GM12878 (cell line): ENCODE data around the gene SPATA20. TPM values are rescaled to one million over a fixed set of nuclear protein-coding genes. Genes with fewer than 3 reads are reported as not detected.

Experiments used
- ATAC-seq: fragments of 200-7000 bp; cut with Tn5 transposase; 3 replicates; pipeline ENCODE4 v1.9.1; 2020; ENCODE audit warnings: mild to moderate bottlenecking, moderate library complexity
- BruUV-seq: library from RNA; stranded (reverse); fragments of 400-500 nt; replicated peaks from 2 replicates; lab custom pipeline; 2021; lab: Mats Ljungman, UMichigan
- CTCF ChIA-PET: fragments of 300-600 bp; sonication (Branson Sonifier 250); formaldehyde crosslinking; extraction: SDS; loops from one replicate; lab custom pipeline; 2021; ENCODE audit warnings: inconsistent platforms; lab: Yijun Ruan, JAX
- POLR2A ChIA-PET: fragments of 350-600 bp; formaldehyde crosslinking; extraction: SDS; loops from one replicate; lab custom pipeline; 2021; ENCODE audit warnings: inconsistent platforms; lab: Charles Lee
- RAD21 ChIA-PET: fragments of 300-600 bp; sonication (Branson Sonifier 250); formaldehyde crosslinking; loops from one replicate; lab custom pipeline; 2023; ENCODE audit warnings: antibody characterized with exemption; ENCODE audit not compliant: unreplicated experiment; lab: Charles Lee
- SMC1A ChIA-PET: fragments of 300-600 bp; sonication (Branson Sonifier 250); formaldehyde crosslinking; loops from one replicate; lab custom pipeline; 2023; ENCODE audit not compliant: unreplicated experiment, uncharacterized antibody; lab: Charles Lee
- DNase-seq: peaks from one replicate; pipeline ENCODE4 v3.0.0-alpha.2; 2011; ENCODE audit warnings: low read depth, low spot score
- FAIRE-seq: peaks from 3 replicates; lab custom pipeline; 2011; peaks lifted over from hg19 to GRCh38; lab: Jason Lieb, UNC
- H2AFZ ChIP-seq: 2 replicates; pipeline ENCODE4 v1.6.0; 2011; ENCODE audit warnings: low read depth, low read length, control low read depth; ENCODE audit not compliant: control insufficient read depth
- H3K27ac ChIP-seq: 2 replicates; pipeline ENCODE4 v1.5.1; 2011; ENCODE audit warnings: control low read depth; ENCODE audit not compliant: control insufficient read depth, insufficient read depth
- H3K27me3 ChIP-seq, 2 experiments: replicated peaks in 1 of 2; 2 replicates each; pipeline versions ENCODE4 v1.6.0 to v1.6.1; 2011; ENCODE audit warnings: low read length in 1 of 2; ENCODE audit not compliant: control insufficient read depth in 2 of 2, insufficient read depth in 2 of 2
- H3K36me3 ChIP-seq, 2 experiments: 2 replicates each; pipeline ENCODE4 v1.5.1; 2011; ENCODE audit warnings: low read length in 1 of 2; ENCODE audit not compliant: control insufficient read depth in 2 of 2, insufficient read depth in 2 of 2
- H3K4me1 ChIP-seq: 2 replicates; pipeline ENCODE4 v1.6.1; 2011; ENCODE audit warnings: mild to moderate bottlenecking, low read length, moderate library complexity, mixed read lengths; ENCODE audit not compliant: control insufficient read depth, insufficient read depth
- H3K4me2 ChIP-seq: 2 replicates; pipeline ENCODE4 v1.6.0; 2011; ENCODE audit warnings: control low read depth; ENCODE audit not compliant: control insufficient read depth, insufficient read depth
- H3K4me3 ChIP-seq: fragments of 200-600 bp; sonication (generic); 2 replicates; pipeline ENCODE4 v1.5.1; 2016
- H3K79me2 ChIP-seq: 2 replicates; pipeline ENCODE4 v1.6.0; 2011; ENCODE audit warnings: low read length; ENCODE audit not compliant: control insufficient read depth, insufficient read depth
- H3K9ac ChIP-seq: 2 replicates; pipeline ENCODE4 v1.8.0; 2011; ENCODE audit warnings: low read length, control low read depth, mixed read lengths; ENCODE audit not compliant: control insufficient read depth, insufficient read depth
- H3K9me3 ChIP-seq: replicated peaks from 3 replicates; pipeline ENCODE4 v1.5.1; 2011; ENCODE audit warnings: mild to moderate bottlenecking, low read length; ENCODE audit not compliant: control insufficient read depth, insufficient read depth
- H4K20me1 ChIP-seq: 2 replicates; pipeline ENCODE4 v1.6.0; 2011; ENCODE audit not compliant: control insufficient read depth, insufficient read depth
- ATF7 ChIP-seq: fragments of 450-650 bp; IDR thresholded peaks from 2 replicates; pipeline ENCODE4 v1.6.1; 2016; ENCODE audit warnings: low read depth, mild to moderate bottlenecking
- CBX5 ChIP-seq: sonication (generic); IDR thresholded peaks from 2 replicates; pipeline ENCODE4 v1.6.1; 2016; ENCODE audit warnings: low read depth, moderate library complexity, mild to moderate bottlenecking, inconsistent platforms
- CREB1 ChIP-seq: IDR thresholded peaks from 2 replicates; pipeline ENCODE4 v1.6.1; 2012; ENCODE audit warnings: low read depth, mild to moderate bottlenecking, inconsistent platforms
- E4F1 ChIP-seq: fragments of 450-650 bp; IDR thresholded peaks from 2 replicates; pipeline ENCODE4 v1.6.1; 2018; ENCODE audit warnings: borderline replicate concordance, mild to moderate bottlenecking; ENCODE audit not compliant: partially characterized antibody
- ELK1 ChIP-seq: IDR thresholded peaks from 2 replicates; pipeline ENCODE4 v1.6.1; 2012; ENCODE audit warnings: low read depth, low read length, improper control_type of control experiment
- HCFC1 ChIP-seq: fragments of 150-350 bp; IDR thresholded peaks from 2 replicates; pipeline ENCODE4 v1.6.1; 2014; ENCODE audit warnings: low read length
- NR2C1 ChIP-seq: fragments of 450-650 bp; IDR thresholded peaks from 2 replicates; pipeline ENCODE4 v1.6.1; 2017; ENCODE audit warnings: antibody characterized with exemption, mild to moderate bottlenecking, moderate library complexity
- PKNOX1 ChIP-seq: fragments of 450-650 bp; IDR thresholded peaks from 2 replicates; pipeline ENCODE4 v1.6.1; 2016; ENCODE audit warnings: mild to moderate bottlenecking
- TCF3 ChIP-seq: IDR thresholded peaks from 2 replicates; pipeline ENCODE4 v1.6.1; 2012; ENCODE audit warnings: low read depth, mild to moderate bottlenecking, low read length, borderline replicate concordance; ENCODE audit not compliant: insufficient read depth
- ZNF274 ChIP-seq: IDR thresholded peaks from one replicate; pipeline ENCODE4 v1.8.0; 2011; ENCODE audit not compliant: insufficient read length, insufficient read depth
- WGBS: methylation state at CpG from one replicate; pipeline ENCODE4 v1.1.6; 2016; ENCODE audit warnings: low lambda C conversion rate; ENCODE audit not compliant: insufficient replicate concordance, insufficient coverage; ENCODE audit errors: missing lambda C conversion rate; 5-methylcytosine and 5-hydroxymethylcytosine counted together
- in situ Hi-C: fragments of 300-500 bp; cut with MboI; formaldehyde crosslinking; loops from 9 replicates; pipeline ENCODE4 v1.14.3; 2018; ENCODE audit warnings: mixed read lengths
- intact Hi-C: fragments of 100-400 bp; cut with micrococcal nuclease; formaldehyde crosslinking; loops from one replicate; pipeline ENCODE4 v1.14.2; 2022; ENCODE audit not compliant: unreplicated experiment
- polyA plus RNA-seq, 11 experiments: library from polyadenylated mRNA; depleted of rRNA in 4 of 11; unstranded in 6 of 11; stranded (reverse) in 5 of 11; fragments of >200 nt; fragmentation: Nextera tagmentation in 4 of 11; fragmentation: Illumina TruSeq in 1 of 11; extraction: Ambion mirVana in 4 of 11; extraction: Trizol in 1 of 11; gene quantifications; 1 replicate in 1 of 11; 2 replicates in 10 of 11; pipeline versions ENCODE4 v1.2.1 to v1.2.3, GENCODE V29; 2011 to 2016; ENCODE audit warnings: inconsistent platforms in 2 of 11, missing spikeins in 2 of 11, low read depth in 1 of 11
- total RNA-seq, 4 experiments: library from RNA; depleted of rRNA in 3 of 4; stranded (reverse); fragments of >200 nt in 3 of 4; fragmentation: Illumina TruSeq in 1 of 4; extraction: Trizol in 1 of 4; gene quantifications; 2 replicates each; pipeline versions ENCODE4 v1.2.1 to v1.2.3, GENCODE V29; 2013 to 2021

Gene SPATA20
- total and polyA plus RNA-seq, 10 of the 15 experiments (the other 5 are each of a cell fraction or from before 2014, with no cell fraction given): 2.1 to 69.8 (median 26.6) TPM

GRCh38 chr17:50578173-50578572 is 31.2 kb downstream of the SPATA20 start (continued):
- TF ChIP-seq E4F1: no peak
- no peak for TF ChIP-seq ATF7
- no peak for TF ChIP-seq ELK1
- no peak for TF ChIP-seq ZNF274

GRCh38 chr17:50579399-50579798 is 32.4 kb downstream of the SPATA20 start:
- ATAC-seq (no peak), FAIRE-seq (no peak), DNase-seq (no peak)
- 37% methylated on average over 7 of the region's 7 CpGs for WGBS
- in situ Hi-C loops: no loop called here
- Histone ChIP-seq H2AFZ (no peak overlapping the region), H3K9ac (no peak overlapping the region), H3K36me3 (no peaks in the 10 kb centered on the region), H3K79me2 (no peaks in the 10 kb centered on the region), H3K9me3 (no peaks in the 10 kb centered on the region), H3K27ac (no peak overlapping the region), H3K4me2 (no peak overlapping the region), H3K27me3 (peaks cover 0 to 3% of the 10 kb centered on the region in 2 experiments; a peak in 2 of 4 replicates), H3K4me1 (no peaks in the 10 kb centered on the region), H4K20me1 (no peaks in the 10 kb centered on the region), H3K4me3 (no peak overlapping the region)
- ChIA-PET RAD21 (no interaction called here), POLR2A (no interaction called here), SMC1A (no interaction called here), CTCF (no interaction called here)
- TF ChIP-seq TCF3 (no peak), NR2C1 (no peak), PKNOX1 (no peak), HCFC1 (no peak), CBX5 (no peak), CREB1 (no peak)
- BruUV-seq: no TSS peak
- intact Hi-C loops: no loop called here
